ENCODE results near the gene RCOR1. TPM values are rescaled to one million over a fixed set of nuclear protein-coding genes. Genes with fewer than 3 reads are reported as not detected.

RCOR1 gene
- total RNA-seq, 1 donor from 2014 or later, result 13.4 TPM

- H3K4me3 ChIP-seq (ENCODE audit: low read depth, low read length), result peak overlapping the region; percentile 87
- TF ChIP-seq, protein P1, sequence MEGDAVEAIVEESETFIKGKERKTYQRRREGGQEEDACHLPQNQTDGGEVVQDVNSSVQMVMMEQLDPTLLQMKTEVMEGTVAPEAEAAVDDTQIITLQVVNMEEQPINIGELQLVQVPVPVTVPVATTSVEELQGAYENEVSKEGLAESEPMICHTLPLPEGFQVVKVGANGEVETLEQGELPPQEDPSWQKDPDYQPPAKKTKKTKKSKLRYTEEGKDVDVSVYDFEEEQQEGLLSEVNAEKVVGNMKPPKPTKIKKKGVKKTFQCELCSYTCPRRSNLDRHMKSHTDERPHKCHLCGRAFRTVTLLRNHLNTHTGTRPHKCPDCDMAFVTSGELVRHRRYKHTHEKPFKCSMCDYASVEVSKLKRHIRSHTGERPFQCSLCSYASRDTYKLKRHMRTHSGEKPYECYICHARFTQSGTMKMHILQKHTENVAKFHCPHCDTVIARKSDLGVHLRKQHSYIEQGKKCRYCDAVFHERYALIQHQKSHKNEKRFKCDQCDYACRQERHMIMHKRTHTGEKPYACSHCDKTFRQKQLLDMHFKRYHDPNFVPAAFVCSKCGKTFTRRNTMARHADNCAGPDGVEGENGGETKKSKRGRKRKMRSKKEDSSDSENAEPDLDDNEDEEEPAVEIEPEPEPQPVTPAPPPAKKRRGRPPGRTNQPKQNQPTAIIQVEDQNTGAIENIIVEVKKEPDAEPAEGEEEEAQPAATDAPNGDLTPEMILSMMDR (IDR thresholded peaks at IDR 0.05; ENCODE audit: insufficient read depth, low read length, poor library complexity, severe bottlenecking), result no peak
- H3K36me3 ChIP-seq (ENCODE audit: control insufficient read depth, insufficient read depth, low read length), result no peaks in the 10 kb centered on the region
- no peaks in the 10 kb centered on the region for H3K27me3 ChIP-seq (ENCODE audit: control insufficient read depth, insufficient read depth, low read length)
- no peak for DNase-seq (ENCODE audit: low read depth)
These were observed 991 bp upstream of the RCOR1 start for GRCh38 chr14:102591372-102591943.

- no peaks in the 10 kb centered on the region for H3K36me3 ChIP-seq (ENCODE audit: control insufficient read depth, insufficient read depth, low read length)
- no peak for DNase-seq (ENCODE audit: low read depth)
- no peaks in the 10 kb centered on the region for H3K27me3 ChIP-seq (ENCODE audit: control insufficient read depth, insufficient read depth, low read length)
- TF ChIP-seq, protein P1 (IDR thresholded peaks at IDR 0.05; ENCODE audit: insufficient read depth, low read length, poor library complexity, severe bottlenecking), result no peak
- H3K4me3 ChIP-seq (ENCODE audit: low read depth, low read length), result peak overlapping the region; percentile 76
These were observed 263 bp downstream of the RCOR1 start for GRCh38 chr14:102592763-102593060.

GRCh38 chr14:102593061-102593824 lies 794 bp downstream of the RCOR1 start:
- H3K27me3 ChIP-seq (ENCODE audit: control insufficient read depth, insufficient read depth, low read length), result no peaks in the 10 kb centered on the region
- no peaks in the 10 kb centered on the region for H3K36me3 ChIP-seq (ENCODE audit: control insufficient read depth, insufficient read depth, low read length)
- TF ChIP-seq, protein P1 (IDR thresholded peaks at IDR 0.05; ENCODE audit: insufficient read depth, low read length, poor library complexity, severe bottlenecking), result no peak
- peak overlapping the region; percentile 76 for H3K4me3 ChIP-seq (ENCODE audit: low read depth, low read length)
- DNase-seq (ENCODE audit: low read depth), result no peak

- TF ChIP-seq, protein P1 (IDR thresholded peaks at IDR 0.05; ENCODE audit: insufficient read depth, low read length, poor library complexity, severe bottlenecking), result no peak
- Histone ChIP-seq H3K27me3 (ENCODE audit: control insufficient read depth, insufficient read depth, low read length) (no peaks in the 10 kb centered on the region), H3K4me3 (ENCODE audit: low read depth, low read length) (peak overlapping the region; percentile 76), H3K36me3 (ENCODE audit: control insufficient read depth, insufficient read depth, low read length) (no peaks in the 10 kb centered on the region)
- DNase-seq (ENCODE audit: low read depth), result no peak
These were observed 1.3 kb downstream of the RCOR1 start for GRCh38 chr14:102593825-102594137.

- Histone ChIP-seq H3K27me3 (ENCODE audit: control insufficient read depth, insufficient read depth, low read length) (no peaks in the 10 kb centered on the region), H3K36me3 (ENCODE audit: control insufficient read depth, insufficient read depth, low read length) (no peaks in the 10 kb centered on the region), H3K4me3 (ENCODE audit: low read depth, low read length) (peak overlapping the region; percentile 76)
- DNase-seq (ENCODE audit: low read depth), result no peak
- TF ChIP-seq, protein P1 (IDR thresholded peaks at IDR 0.05; ENCODE audit: insufficient read depth, low read length, poor library complexity, severe bottlenecking), result peak; percentile 84
These were observed 2.2 kb downstream of the RCOR1 start for GRCh38 chr14:102594514-102595175.

Measured in kidney epithelial cell (primary cell).